AG04450 (cell line): Measurements from ENCODE around the gene IGF2BP3. TPM values are rescaled to one million over a fixed set of nuclear protein-coding genes. Genes with fewer than 3 reads are reported as not detected.

Experiments used
- CTCF ChIA-PET: fragments of 300-600, 350-600 bp; formaldehyde crosslinking; extraction: SDS; loops from one replicate; lab custom pipeline; 2022; ENCODE audit warnings: antibody characterized with exemption, inconsistent platforms; lab: Charles Lee
- POLR2A ChIA-PET: fragments of 350-600 bp; formaldehyde crosslinking; extraction: SDS; loops from one replicate; lab custom pipeline; 2021; ENCODE audit warnings: antibody characterized with exemption, inconsistent platforms; lab: Yijun Ruan, JAX
- DNase-seq: peaks from one replicate; pipeline ENCODE4 v3.0.0-alpha.2; 2011; ENCODE audit warnings: low read depth, low spot score
- H3K27ac ChIP-seq: one replicate; pipeline ENCODE4 v1.5.1; 2012; ENCODE audit warnings: low read depth, low read length, control low read depth
- H3K27me3 ChIP-seq: one replicate; pipeline ENCODE4 v1.6.0; 2012; ENCODE audit warnings: low read length; ENCODE audit not compliant: control insufficient read depth, insufficient read depth
- H3K4me3 ChIP-seq: 2 replicates; pipeline ENCODE4 v1.5.1; 2011; ENCODE audit warnings: mild to moderate bottlenecking, low read depth, low read length, control low read depth
- H3K9me3 ChIP-seq: 2 replicates; pipeline ENCODE4 v1.5.1; 2012; ENCODE audit warnings: low read length; ENCODE audit not compliant: control insufficient read depth, insufficient read depth
- CTCF ChIP-seq: IDR thresholded peaks from 2 replicates; pipeline ENCODE4 v1.5.1; 2011; ENCODE audit warnings: low read depth, low read length, control low read depth, inconsistent platforms
- polyA plus RNA-seq: library from polyadenylated mRNA; depleted of rRNA; stranded (reverse); fragments of >200 nt; gene quantifications from 2 replicates; pipeline ENCODE4 v1.2.3, GENCODE V29; 2011

The IGF2BP3 gene
- polyA plus RNA-seq, 1 experiment = 98.2 TPM

DNA sequence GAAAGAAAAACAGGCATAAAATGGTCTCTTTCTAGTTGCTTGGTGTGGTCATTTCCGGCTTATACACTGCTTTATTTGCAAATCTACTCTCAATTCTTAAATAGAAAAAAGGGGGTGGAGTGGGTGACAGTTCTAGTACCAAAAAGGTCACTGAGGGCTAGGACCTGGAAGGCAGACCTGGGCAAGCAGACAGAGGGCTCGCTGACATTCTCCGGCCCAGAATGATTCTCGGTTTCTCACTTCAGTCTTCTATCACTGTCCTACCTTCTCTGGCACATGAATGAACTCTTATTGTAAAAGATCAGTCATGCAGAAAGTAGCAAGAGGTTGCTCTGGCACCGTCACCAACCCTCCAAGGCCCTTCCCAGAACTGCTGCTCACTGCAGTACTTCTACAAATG is 117.1 kb downstream of the IGF2BP3 start:
- no peak overlapping the region for H3K27ac ChIP-seq
- DNase-seq = no peak
- ChIA-PET CTCF (interaction anchor here (1.5 kb wide), 1 partner anchor 80 kb away, joined by 4 read pairs; no protein-coding TSS in a partner anchor), POLR2A (no interaction called here)
- no peak overlapping the region for H3K4me3 ChIP-seq
- H3K9me3 ChIP-seq = no peaks in the 10 kb centered on the region
- no peaks in the 10 kb centered on the region for H3K27me3 ChIP-seq
- no peak for TF ChIP-seq CTCF

DNA sequence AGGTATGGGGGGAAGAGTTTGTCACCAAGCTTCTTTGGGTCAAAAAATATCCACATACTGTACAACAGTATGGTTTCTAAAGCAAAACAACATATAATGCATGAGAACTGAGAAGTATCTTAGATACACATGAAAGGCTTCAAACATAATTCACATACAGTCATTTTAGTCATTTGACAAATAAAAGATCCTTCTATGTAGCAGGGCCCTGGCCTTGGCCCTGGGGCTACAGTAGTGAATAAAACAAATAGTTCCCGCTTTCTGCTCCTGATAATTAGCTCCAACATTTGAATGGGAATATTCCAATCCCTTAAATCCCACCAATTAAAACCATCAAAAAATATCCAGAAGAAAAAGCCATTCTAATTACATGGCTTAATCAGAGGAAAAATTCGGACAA is 119.8 kb downstream of the IGF2BP3 start:
- ChIA-PET POLR2A (interaction anchor here (1.3 kb wide), 1 partner anchor 51 kb away, joined by 5 read pairs; the partner anchor contains the start of gene MALSU1), CTCF (interaction anchor here (0.6 to 1.7 kb wide), 3 partner anchors 13 to 89 kb away, joined by 3 to 5 read pairs (median 3); no protein-coding TSS in a partner anchor)
- DNase-seq = no peak
- no peak for TF ChIP-seq CTCF
- Histone ChIP-seq H3K27me3 (no peaks in the 10 kb centered on the region), H3K4me3 (no peak overlapping the region), H3K9me3 (no peaks in the 10 kb centered on the region), H3K27ac (no peak overlapping the region)

DNA sequence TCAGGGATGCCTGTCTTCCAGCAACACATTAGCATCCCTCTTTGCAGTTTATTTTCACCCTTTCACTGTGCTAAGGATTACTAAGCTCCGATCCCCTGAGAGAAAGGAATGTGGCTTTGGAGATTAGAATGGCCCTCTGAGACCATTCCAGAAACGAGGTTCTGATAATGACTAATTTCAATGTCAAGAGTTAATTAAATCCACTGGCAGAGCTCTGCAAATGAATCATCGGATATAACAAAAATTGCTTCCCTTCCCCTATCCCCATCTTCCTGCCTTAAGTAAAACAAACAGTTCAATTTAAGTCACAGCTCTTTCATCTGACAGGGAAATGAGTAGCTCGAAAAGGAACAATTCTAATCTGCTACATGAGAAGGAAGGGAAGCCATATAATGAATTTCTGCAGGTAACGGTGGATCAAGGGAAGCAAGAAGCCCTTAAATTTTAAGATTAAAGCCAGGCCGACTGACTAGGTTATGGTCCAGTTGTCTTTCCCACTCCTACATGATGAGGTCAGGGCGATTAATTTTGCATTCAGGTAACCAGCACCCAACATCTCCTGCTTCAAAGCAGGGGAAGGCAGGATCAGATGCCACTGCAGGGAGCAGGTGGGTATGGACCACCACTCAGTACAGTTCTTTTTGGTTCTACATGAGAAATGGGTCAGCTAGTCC is 120.7 kb downstream of the IGF2BP3 start:
- TF ChIP-seq CTCF = no peak
- Histone ChIP-seq H3K27me3 (no peaks in the 10 kb centered on the region), H3K4me3 (no peak overlapping the region), H3K27ac (peak overlapping the region; percentile 39), H3K9me3 (no peaks in the 10 kb centered on the region)
- ChIA-PET POLR2A (interaction anchor here (1.2 to 1.3 kb wide), 2 partner anchors 16 to 51 kb away, joined by 3 to 5 read pairs; partner anchors contain the start of gene MALSU1), CTCF (interaction anchor here (0.6 to 1.7 kb wide), 4 partner anchors 9 to 88 kb away, joined by 3 to 5 read pairs (median 5); no protein-coding TSS in a partner anchor)
- DNase-seq = no peak

DNA sequence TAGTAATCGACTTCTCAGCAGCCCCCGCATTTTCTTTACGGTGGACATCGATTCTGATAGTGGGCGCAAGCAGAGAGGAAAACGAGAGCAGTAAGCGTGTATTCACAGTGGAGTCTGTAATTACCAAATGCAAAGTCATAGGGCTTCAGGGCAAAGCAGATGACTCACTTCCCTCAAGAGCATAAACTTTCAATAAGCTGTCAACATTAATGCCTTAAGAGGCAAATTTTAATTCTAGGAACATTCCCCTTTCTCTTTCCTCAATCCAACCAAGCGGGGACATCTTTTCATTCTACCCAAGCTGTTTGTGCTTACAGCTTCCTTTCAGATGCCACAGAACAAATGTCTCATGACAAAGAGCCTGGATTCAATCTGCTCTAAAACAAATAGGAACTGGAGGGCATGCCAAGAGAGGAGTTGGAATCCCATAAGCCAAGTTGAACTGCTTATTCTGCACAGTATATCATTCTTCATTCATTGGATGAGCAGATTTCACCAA is 122.6 kb downstream of the IGF2BP3 start:
- H3K27ac ChIP-seq = peak overlapping the region; percentile 79
- CTCF ChIA-PET = interaction anchor here (0.5 to 1.3 kb wide), 3 partner anchors 10 to 232 kb away, joined by 3 to 6 read pairs (median 4); no protein-coding TSS in a partner anchor
- POLR2A ChIA-PET = interaction anchor here (0.6 to 0.7 kb wide), 3 partner anchors 11 to 125 kb away, joined by 3 read pairs; no protein-coding TSS in a partner anchor
- TF ChIP-seq CTCF = no peak
- H3K9me3 ChIP-seq = no peaks in the 10 kb centered on the region
- no peaks in the 10 kb centered on the region for H3K27me3 ChIP-seq
- peak overlapping the region; percentile 28 for H3K4me3 ChIP-seq
- no peak for DNase-seq
